Stimulated activated CD4-positive, alpha-beta T cell treated with anti-CD3 and anti-CD28 coated beads, Interleukin-12 subunit alpha, Interleukin-12 subunit beta, amount 100 ng/mL, for 4 hours (primary cell): ENCODE measurements around the gene HMGB3.
"Not testable (repeated sequence)": the region's sequence is repeated elsewhere in the genome, so short reads cannot be mapped to it uniquely, and the experiment has no call there.

ENCODE experiments used
- DNase-seq: peaks from one replicate; pipeline ENCODE4 v3.0.0-alpha.2; 2020

Gene HMGB3

DNA sequence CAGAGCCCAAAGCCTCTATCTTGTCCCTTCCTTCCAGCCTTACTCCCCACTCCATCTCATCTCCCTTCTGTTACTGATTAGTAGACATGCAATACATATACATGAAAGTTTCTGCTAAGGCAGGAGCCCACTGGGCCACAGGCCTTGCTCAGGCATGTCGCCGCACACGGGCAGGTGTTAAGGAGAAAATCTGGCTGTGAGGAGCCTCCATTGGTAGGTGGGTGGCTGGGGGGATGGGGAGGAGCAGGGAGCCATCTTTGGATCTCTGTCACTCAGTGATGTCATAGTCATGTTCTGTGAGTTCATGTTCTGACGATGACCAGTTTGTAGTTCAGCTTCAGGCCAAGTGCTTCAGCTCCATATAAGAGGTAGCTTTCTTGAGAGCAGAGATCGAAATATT is 2.9 kb upstream of the HMGB3 start:
- no peak for DNase-seq

DNA sequence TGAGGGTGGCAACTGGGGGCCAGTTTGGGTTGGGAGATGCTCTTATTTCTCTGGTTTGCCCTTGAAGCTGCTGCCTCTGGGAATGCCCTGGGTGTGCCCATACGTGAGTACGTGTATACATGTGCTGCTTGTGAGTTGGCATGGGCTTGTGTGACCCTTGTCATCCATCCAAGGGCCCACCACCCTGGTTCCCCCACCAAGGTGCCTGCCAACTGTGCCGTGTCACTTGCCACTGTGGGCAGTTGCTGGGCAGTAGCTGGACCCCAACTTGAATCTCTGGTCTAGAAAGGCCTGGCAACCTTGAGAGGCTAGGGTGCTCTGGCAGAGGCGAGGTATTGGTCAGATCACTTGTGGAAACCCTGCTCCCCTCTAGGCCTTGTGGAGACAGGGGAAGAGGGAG is 2.4 kb upstream of the HMGB3 start:
- no peak for DNase-seq

DNA sequence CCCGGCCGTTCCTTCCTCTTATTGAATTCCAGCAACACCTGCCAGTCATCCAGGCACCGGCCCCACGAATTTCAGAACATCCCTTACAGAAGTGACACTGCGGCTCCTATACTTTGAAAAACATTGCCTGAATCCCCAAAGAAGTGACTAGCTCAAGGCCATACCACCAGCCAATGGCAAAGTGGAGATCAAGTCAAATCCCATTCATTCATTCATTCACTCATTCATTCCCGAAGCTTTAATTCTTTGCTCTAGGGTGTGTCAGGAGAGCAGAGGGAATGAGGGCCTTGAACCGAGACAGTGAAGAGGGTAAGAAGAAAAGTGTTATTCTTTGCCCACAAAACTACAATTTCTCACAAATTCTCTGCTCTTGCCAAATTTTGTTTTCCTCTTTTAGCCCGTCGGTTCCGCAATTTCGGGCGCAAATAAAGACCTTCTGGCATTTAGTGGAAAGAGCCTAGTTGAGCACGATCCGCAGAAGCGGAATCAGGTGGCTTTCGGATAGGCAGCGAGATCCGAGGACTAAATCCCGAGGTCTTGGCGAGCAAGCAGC is 824 bp upstream of the HMGB3 start:
- no peak for DNase-seq

DNA sequence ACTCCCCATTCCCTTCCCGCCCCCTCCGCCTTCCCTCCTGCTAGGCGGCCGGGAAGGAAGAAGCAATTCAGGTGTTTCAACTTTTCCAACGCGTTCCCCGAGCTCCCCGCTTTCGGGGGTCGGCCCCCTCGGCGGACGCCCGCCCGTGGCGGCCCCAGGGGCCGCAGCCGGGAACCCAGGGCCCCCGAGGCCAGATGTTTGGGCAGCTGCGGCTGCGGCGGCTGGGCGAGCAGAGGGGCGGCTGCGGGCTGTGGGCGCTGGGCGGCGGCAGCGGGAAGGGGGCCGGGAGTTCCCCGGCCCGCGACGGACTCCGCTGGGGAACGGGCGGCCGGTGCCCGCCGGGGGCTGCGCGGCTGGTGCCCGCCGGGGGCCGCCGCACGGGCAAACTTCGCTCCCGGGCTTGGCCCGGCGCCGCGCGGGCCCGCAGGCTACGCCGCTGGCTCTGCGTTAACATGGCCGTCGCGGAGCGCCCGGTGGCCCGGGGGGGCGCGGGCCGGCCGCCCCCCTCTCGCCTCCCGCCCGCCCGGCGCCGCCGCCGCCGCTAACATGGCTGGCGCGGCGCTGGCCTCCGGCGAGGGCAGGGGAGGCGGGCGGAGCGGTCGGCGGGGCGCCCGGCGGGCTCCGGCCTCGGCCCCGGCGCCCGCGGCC is 510 bp downstream of the HMGB3 start:
- no peak for DNase-seq

DNA sequence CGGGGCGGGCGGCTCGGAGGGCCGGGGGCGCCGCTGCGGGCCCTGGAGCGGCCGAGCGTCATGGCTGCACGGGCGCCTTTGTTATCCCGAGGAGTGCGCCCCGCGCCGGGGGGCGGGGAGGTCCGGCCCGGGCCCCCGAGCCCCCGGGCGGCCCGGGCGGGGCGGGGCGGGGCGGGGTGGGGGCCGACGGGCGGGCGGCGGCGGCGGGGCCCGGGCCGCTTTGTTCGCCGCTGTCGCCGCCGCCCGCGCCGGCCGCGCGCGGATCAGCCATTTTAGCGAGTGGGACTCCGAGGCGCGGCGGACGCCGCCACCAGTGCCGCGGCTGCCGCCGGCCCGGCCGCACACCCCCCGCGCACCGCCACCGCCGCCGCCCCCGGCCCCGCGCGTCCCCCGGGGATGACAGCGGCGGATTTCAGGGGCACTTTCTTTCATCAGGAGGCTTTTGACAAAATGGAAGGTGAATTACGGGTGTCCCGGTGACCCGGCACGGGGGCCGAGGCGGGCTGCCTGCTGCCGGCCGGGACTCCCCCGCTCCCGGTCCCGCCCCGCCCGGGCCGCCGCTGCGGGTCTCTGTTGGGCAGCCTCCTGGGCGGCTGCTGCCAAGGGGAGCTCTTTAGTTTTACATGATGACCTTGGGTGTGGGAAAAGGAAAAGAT is 1.2 kb downstream of the HMGB3 start:
- DNase-seq = no peak

DNA sequence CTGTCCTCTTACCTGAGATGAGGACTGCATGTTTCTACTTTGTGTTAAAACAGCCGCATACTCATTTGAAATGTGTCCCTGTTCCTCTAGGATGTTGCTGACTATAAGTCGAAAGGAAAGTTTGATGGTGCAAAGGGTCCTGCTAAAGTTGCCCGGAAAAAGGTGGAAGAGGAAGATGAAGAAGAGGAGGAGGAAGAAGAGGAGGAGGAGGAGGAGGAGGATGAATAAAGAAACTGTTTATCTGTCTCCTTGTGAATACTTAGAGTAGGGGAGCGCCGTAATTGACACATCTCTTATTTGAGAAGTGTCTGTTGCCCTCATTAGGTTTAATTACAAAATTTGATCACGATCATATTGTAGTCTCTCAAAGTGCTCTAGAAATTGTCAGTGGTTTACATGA is 4.6 kb downstream of the HMGB3 start:
- not testable (repeated sequence) for DNase-seq

DNA sequence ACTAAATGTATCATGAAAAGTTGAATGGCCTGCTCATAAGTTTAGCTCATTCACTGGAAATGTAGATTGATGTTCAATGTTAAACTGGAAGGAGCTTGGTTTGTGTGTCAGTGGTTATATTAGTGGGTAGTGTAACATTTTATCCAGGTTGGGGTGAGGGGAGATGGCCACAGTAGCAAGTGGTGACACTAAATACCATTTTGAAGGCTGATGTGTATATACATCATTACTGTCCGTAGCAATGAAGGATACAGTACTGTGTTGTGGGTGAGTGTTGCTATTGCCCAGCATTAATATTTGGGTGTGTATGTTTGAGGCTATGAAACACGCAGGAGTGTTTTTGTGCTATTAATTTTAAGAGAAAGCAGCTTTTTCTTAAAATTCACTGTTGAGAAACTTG is 6.3 kb downstream of the HMGB3 start:
- no peak for DNase-seq

DNA sequence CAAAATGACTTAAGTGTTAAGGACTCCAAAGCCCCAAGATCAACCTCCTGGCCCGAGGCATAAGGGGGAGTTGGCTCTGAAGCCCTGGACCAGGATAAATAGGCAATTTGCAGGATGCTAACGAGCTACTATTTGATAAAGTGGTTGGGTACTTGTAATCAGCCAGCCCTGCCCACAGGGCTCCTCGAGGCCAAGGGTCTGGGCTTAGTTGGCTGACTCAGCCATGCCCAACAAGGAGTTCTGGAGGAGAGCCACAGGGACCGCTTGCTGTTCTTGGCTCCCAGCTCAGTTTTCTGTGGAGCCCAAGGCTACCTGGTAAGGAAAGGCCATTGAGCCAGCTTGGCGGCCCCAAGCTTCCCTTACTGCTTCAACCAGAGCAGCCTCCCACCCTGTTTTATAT is 7.8 kb downstream of the HMGB3 start:
- no peak for DNase-seq

DNA sequence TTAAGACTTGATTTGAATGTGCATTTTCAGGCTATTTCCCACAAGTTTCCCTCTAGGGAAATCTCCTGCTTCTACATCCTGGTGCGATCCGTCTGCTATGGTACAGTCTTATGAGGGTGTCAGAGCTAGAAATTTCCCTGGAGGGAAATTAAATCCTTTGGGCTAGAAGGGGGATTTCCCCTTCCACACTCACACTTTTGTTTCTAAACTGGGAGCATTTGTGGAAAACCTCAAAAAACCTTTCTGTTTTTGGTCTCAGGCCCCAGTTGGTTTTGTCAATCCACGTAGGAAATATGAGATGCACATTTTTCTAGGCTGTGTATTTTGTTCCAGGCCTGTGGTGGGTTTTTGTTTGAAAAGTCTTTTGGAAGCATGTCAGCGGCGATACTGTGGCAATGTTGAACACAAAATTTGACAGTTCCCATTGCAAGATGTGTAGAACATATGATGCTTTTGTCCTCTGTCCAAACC is 17.8 kb downstream of the HMGB3 start:
- no peak for DNase-seq

DNA sequence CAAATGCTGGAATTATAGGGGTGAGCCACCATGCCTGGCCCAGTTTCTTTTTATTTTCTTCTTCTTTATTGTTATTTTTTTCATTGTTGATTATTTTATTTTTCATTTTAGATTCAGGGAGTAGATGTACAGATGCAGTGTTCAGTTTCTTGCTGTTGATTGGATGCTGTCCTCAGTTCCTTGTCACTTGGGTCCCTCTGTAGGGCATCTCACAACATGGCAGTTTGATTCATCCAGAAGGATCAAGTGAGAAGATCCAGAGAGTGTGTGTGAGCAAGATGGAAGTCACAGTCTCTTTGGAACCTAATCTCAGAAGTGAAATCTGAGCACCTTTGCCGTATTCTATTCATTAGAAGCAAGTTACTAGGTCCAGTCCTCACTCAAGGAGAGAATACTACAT is 20.9 kb downstream of the HMGB3 start:
- DNase-seq = no peak

DNA sequence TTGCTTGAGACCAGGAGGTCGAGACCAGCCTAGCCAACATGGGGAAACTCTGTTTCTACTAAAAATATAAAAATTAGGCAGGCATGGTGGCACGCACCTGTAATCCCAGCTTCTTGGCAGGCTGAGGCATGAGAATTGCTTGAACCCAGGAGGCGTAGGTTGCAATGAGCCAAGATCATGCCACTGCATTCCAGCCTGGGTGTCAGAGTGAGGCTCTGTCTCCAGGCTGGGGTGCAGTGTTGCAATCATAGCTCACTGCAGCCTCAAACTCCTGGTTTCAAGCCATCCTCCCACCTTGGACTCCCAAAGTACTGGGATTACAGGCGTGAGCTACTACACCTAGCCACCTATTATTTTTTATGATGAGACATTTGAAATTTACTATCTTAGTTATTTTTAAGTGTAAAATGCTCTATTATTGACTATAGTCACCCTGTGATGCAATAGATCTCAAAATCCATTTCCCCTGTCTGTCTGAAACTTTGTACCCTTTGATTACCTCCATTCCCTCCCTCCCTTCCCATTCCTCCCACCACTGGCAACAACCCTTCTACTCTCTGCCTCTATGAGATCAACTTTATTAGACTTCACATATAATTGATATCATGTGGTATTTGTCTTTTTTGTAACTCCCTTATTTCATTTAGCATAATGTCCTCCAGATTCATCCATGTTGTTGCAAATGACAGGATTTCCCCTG is 23.4 kb downstream of the HMGB3 start:
- no peak for DNase-seq

DNA sequence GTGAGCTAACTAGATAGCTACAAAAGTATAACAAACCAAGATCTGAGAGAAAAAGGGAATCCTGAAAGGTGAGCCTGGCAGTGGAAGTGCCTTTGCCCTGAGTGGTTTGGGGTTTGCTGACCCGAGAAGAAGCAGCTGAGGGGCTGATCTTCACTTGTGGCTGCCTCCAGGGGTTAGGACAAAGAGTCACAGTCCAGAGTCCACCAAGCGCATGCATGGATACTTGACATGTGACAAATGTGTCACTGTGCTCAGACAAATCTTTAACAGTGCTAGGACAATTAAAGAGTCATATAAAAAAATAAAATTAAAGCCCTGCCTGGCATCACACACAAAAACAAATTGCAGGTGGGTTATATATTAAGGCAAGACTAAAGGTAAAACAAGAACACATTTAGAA is 26.4 kb downstream of the HMGB3 start:
- DNase-seq = no peak

DNA sequence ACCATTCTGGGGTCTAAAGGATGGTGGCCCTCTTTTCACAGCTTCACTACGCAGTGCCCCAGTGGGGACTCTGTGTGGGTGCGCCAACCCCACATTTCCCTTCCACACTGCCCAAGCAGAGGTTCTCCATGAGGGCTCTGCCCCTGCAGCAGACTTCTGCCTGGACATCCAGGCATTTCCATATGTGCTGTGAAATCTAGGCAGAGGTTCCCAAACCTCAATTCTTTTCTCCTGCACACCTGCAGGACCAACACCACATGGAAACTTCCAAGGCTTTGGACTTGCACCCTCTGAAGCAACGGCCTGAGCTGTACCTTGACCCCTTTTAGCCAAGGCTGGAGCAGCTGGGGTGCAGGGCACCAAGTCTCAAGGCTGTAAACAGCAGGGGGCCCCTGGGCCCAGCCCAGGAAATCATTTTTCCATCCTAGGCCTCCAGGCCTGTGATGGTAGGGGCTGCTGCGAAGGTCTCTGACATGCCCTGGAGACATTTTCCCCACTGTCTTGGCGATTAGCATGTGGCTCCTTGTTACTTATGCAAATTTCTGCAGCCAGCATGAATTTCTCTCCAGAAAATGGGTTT is 30.1 kb downstream of the HMGB3 start:
- DNase-seq = no peak

DNA sequence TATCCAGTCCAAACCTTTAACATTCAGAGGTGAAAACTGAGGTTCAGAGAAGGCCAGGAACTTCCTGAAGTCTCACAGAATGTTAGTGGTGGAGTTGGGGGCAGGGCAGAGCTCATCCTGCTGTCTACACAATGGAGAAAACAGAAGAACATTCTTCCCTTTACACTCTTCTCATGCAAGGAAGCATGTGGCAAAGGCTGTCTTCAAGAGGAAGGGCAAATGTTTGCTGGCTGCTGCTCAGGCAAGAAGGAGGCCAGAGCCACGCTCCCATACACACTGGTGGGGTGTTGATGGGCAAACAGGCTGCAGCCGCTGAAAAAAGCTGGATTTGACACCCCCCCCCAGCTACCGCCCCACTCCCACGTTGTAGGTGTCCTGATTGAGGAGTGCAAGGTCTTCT is 32.5 kb downstream of the HMGB3 start:
- DNase-seq = no peak

DNA sequence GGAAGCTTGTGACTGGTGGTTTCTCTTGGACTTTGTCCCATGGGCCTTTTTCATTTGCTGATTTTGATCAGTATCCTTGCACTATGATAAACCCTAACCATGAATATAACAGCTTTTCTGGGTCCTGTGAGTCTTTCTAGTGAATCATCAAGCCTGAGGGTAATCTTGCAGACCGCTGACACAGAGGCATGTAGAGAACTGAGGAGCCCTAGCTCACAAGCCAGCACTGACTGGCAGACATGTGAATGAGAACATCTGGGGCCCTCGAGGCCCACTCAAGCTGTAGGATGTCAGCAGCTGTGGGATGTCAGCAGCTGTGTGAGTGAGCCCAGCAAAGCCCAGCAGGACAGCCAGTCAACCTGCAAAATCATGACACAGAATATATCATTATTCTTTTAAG is 36.7 kb downstream of the HMGB3 start:
- no peak for DNase-seq

DNA sequence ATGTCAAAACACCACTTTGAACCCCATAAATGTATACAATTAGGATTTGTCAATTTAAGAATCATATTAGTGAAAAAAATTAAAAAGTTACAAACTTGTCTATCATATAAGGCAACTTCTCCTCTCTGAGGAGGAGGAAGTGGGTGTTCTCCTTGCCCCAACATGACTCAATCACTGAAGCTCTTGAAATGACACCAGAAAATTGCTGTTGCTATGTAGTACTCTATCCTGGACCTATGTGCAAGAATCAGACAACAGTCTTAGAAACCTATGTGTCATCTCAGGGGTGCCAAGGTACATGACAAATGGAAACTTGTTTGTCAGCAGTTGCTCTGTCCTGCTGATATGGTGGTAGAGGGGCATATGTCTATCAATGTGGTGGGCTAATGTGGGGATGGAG is 47.7 kb downstream of the HMGB3 start:
- no peak for DNase-seq

DNA sequence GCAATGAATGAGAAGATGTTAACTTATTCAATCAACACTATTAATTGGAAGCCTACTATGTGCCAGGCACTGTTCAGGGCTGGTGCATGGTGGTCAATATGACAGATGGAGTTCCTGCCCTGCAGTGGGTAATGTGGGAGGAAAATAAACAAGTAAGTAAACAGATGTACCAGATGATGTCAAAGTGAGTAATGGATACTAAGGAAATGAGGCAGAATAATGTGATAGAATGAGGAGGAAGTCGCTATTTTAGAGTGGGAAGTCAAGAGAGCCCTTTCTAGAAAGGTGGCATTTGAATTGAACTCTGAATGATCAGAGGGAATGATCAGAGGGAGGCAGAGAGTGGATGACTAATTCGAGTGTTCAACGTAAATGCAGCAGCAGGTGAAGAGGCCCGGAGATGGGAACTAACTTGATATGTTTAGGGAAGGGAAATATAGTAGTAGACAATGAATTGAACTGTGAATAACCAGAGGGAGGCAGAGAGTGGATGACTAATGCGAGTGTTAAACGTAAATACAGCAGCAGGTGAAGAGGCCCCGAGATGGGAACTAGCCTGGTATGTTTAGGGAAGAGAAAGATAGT is 48.3 kb downstream of the HMGB3 start:
- no peak for DNase-seq

DNA sequence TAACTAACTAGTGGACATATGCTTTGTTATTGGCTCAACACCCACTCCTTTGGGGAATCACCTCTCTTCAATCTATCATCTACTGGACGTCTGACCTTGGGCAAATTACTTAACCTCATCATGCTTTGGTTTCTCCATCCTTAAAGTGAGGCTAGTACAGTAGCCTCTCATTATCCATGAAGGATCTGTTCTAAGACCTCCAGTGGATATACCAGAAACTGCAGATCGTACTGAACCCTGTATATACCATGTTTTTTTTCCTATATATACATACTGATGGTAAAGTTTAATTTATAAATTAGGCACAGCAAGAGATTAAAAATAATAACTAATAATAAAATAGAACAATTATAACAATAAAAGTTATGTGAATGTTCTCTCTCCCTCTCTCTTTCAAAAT is 56.2 kb downstream of the HMGB3 start:
- no peak for DNase-seq
